Fibroblast of lung (primary cell): ENCODE data around the gene MAGI2.

Experiments
- CTCF ChIP-seq, 2 donors: IDR thresholded peaks in 1 of 2; conservative IDR thresholded peaks in 1 of 2; 1 replicate in 1 of 2; 2 replicates in 1 of 2; pipeline ENCODE4 v1.5.1; 2011 to 2012; ENCODE audit warnings: low read length in 2 of 2, control low read depth in 1 of 2, inconsistent platforms in 1 of 2, low read depth in 1 of 2, mild to moderate bottlenecking in 1 of 2
- EZH2 ChIP-seq: IDR thresholded peaks from 2 replicates; pipeline ENCODE4 v1.5.1; 2012; ENCODE audit warnings: low read length, control low read depth, mild to moderate bottlenecking; ENCODE audit errors: missing control alignments

GRCh38 chr7:79281426-79281825 lies 172.0 kb downstream of the MAGI2 start:
- TF ChIP-seq CTCF (conservative IDR thresholded peaks at IDR 0.05 in 1 of 2, IDR thresholded peaks at IDR 0.05 in 1 of 2; ENCODE audit: low read depth in 1 of 2, low read length in 2 of 2) (no peak), EZH2 (no peak)
